GM10266 (cell line): ENCODE data around the gene S100A9.

Source experiments
- DNase-seq: peaks from one replicate; pipeline ENCODE4 v3.0.0; 2012; ENCODE audit errors: extremely low spot score
- CTCF ChIP-seq: IDR thresholded peaks from 2 replicates; pipeline ENCODE4 v1.5.1; 2012; ENCODE audit warnings: mild to moderate bottlenecking, low read depth; ENCODE audit not compliant: control insufficient read depth, insufficient read depth; ENCODE audit errors: missing control alignments

Gene S100A9

GRCh38 chr1:153387001-153387400 lies 29.3 kb downstream of the S100A9 start:
- TF ChIP-seq CTCF, result no peak
- DNase-seq, result no peak

GRCh38 chr1:153387785-153388184 lies 30.1 kb downstream of the S100A9 start:
- DNase-seq, result no peak
- TF ChIP-seq CTCF, result no peak

DNA sequence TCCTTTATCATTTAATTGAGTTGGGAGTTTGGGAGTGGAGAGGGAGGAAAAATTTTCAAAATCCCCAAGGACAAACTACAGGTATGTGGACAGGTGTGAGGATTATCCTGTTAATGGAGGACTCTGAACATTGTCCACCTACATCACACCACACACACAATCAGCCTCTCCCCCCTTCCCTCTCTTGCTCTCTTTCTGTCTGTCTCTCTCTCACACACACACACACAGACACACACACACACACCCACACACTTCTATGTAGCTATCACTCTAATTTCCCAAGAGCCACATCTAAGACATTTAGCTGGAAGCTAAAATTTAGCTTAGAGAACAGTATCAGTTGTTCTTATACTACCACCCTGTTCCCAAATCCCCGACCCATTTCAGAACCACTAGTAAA lies 31.7 kb downstream of the S100A9 start:
- no peak for DNase-seq
- TF ChIP-seq CTCF, result no peak

DNA sequence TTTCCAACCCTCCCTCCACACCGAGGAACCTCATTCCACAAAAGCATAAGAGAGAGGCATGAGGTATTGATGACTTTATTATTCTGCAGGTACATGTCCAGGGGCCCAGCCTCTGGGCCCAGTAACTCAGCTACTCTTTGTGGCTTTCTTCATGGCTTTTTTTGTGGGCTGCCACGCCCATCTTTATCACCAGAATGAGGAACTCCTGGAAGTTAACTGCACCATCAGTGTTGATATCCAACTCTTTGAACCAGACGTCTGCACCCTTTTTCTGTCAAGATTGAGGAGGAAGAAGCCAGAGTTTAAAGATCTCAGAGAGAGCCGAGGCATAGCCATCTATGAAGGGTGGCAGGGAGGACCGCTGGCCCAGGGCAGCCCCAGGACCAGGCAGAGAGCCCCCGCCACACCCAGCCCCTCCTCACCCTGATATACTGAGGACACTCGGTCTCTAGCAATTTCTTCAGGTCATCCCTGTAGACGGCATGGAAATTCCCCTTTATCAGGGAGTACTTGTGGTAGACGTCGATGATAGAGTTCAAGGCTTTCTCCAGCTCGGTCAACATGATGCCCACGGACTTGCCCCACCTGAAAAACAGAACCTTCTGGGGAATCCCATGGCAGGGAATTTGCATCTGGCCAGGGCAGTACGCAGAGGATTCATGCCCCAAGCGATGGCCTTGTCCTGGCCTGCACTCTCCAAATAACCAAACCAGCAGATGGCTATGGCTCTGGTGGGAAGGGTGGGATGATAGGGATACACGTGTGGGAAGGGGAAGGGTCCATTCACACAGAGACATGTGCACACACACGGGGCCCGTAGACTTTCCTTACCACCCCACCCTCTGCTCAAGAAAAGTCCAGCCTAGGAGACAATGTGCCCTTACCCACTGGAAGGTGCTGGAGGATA lies 32.6 kb downstream of the S100A9 start:
- DNase-seq, result no peak
- TF ChIP-seq CTCF, result no peak

DNA sequence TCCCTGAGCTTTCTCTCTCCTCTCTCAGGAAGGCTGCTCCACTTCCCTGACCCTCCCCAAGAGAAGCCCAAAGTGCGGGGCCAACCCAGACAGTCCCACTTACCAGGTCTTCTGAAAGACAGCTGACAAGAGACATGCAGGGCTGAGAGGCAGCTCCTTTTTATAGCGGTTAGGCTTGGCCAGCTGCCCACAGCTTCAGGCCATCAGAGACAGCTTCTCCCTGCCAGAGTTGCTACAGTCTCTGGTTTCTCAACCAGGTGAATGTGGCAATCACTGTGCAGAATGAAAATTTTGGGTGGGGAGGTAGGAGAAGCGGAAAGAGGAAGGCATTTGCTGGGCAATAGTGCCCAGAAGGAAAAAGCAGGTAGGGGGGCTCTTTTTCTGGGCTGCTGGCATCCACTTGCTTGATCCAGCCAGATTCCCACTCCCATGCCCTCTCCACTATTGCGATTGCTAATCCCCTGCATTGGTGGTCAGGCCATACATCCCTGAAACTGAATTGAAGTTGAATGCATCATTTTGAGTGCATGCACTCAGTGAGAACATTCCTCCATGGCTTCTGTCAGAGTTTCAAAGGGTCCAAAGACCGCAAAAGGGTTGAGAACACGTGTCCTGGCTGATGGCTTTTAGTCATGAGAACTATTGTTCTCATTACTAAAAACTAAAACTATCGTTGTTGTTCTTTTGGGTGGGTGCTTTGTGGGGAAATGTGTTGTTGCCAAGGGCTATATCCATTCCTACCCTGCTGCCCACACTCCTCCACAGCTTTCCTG lies 33.5 kb downstream of the S100A9 start, which contains the start of gene S100A8:
S100A8 (minus strand) TSS at position 136 of the 773 bp plus-strand sequence. CDS start 538 bp downstream, outside the sequence.
- DNase-seq, result no peak

GRCh38 chr1:153392258-153392657 lies 34.6 kb downstream of the S100A9 start:
- TF ChIP-seq CTCF, result no peak
- no peak for DNase-seq

More for the DNA sequence above, 33.5 kb downstream of the S100A9 start, which contains the start of gene S100A8:
- TF ChIP-seq CTCF, result no peak

GRCh38 chr1:153392822-153393221 lies 35.2 kb downstream of the S100A9 start:
- no peak for DNase-seq
- TF ChIP-seq CTCF, result no peak
